NCI-H82 (cell line): ENCODE results near the gene ARHGAP10.

Experiments used
- DNase-seq: peaks from one replicate; lab custom pipeline; 2025; lab: John Stamatoyannopoulos, UW

Gene ARHGAP10

DNA sequence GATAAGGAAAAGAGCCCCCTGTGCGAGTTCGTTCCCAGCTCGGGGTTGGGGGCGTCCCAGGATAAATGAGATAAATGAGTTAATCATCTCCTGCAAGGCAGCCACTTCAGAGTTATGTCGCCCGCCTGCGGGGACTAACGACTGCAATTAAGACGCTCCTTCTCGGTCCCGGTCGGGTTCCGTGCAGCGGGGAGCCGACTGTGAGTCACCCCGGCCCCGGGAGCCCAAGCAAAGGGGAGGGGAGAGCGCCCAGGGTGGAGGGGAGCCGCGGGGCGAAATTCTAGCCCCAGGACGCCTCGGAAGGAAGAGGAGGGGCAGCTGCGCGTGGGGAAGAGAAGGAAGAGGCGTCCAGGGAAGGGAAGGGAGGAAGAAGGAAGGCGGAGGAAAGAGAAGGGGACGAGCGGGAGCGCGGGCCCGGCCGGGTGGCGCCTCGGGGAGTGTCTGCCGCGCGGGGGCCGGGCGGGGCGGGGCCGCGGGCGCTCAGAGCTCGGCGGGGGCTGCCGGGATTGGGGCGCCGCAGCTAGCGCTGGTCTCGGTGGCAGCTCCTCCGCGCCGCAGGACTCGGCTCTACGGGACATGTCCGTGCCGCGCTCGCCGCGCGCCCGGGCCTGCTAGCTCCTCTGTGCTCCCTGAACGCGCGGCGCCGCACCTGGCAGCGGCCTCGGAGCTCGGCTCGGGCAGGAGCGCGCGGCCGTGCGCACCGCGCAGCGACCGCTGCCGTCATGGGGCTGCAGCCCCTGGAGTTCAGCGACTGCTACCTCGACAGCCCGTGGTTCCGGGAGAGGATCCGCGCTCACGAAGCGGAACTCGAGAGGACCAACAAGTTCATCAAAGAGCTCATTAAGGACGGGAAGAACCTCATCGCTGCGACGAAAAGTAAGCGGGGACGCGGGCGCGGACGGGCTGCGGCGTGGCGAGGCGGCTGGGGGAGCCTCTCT, at the start of gene ARHGAP10:
Gene ARHGAP10, plus strand, starts transcription at position 509 of the 938 bp plus-strand sequence. Its CDS starts 214 bp downstream, at position 723.
- DNase-seq = peak; percentile 78

GRCh38 chr4:147682755-147683154, 49.1 kb upstream of the ARHGAP10 start:
- peak; percentile 30 for DNase-seq

DNA sequence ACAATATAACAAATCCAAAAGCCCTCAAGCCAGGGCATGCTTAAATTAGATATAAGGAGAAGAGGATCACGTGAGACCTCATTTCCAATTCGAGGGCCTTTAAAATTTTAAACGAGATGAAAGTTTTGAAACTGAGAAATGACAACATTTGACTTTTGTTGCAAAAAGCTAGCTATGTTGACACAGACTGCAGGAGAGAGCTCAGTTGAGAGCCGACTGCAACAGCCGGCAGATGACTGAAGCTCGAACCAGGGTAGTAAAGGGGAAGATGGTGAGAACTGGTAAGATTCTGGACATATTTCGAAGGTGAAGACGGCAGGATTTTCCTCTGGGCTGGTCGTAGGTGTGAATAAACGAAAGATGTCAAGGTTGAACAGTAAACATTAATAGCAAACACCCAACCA, 48.7 kb upstream of the ARHGAP10 start:
- peak; percentile 44 for DNase-seq

DNA sequence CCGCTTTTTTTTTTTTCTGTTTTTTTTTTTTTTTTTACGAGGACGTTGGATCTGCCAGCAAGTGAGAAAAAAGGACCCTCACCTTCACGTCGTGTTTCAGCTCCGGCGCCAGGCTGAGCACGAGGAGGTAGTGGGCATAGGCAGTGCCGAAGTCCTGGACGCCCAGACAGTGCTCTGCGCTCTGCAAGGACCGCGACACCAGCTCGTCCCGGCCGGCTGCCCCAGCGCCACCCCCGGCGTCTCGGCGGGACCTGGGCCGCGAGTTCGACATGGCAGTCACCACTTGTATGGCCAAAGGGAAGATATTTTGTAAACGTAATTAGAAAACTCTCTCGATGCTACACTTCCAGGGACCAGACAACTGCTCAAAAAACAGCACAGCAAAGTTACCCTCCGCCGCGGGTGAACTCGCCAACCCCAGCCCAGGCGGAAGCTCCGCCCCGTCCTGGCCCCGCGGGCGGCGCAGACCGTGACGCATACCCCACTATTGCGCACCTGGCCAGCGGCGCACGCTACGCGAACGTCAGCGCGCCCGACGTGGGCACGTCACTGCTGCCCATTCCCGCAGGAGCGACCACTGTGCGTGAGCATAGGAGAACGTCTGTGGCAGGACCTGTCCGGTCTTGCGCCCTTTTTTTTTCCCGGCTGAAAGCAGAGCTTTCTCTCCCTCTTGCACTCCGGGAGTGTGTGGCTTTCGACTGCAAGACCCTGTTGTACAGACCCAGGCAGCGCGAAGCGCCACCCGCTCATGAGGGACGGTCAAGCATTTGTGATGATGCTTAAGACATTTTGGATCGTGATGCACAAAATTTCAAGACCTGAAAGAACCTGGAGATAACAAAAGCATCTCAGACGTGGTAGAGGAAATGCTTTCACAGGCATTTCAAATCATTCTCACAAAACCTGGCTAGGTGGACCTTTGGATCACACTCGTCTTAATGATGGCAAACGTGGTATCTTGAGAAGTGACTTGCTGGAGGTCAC, 47.9 kb upstream of the ARHGAP10 start, which contains the start of gene PRMT9:
Gene PRMT9, minus strand, starts transcription at position 447 of the 984 bp plus-strand sequence. Its CDS starts 176 bp downstream, at position 271.
- peak; percentile 85 for DNase-seq

DNA sequence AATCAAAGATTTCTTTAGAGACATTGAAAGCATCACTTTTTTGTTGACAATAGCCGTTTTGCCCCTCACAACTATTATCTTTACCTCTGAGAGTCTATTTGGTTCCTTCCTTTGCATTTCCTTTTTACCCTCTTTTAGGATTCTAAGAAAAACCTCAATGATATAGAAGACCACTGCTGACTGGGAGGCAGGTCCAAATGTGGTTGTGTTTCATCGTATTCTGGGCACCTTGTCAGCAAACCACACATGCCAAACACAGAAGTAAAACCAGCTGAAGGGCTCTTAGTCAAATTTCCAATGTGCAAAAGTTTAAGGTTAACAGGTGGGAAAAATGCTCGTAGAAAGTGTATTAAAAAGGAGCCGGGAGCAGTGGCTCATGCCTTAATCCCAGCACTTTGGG, 42.8 kb upstream of the ARHGAP10 start:
- DNase-seq = no peak

DNA sequence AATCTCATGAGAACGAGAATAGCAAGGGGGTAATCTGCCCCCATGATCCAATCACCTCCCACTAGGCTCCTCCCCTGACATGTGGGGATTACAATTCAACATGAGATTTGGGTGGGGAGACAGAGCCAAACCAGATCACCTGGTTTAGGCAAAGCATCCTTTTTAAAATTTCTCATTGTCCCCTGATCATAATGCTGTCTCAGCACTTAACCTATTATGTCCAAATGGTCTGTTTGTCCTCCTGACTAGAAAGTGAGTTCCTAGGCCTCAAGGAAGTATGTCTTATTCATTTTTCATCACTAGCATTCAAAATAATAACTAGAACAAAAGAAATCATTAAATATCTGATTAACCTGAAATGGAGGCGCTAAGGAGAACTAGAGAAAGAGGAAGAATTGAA, 40.1 kb upstream of the ARHGAP10 start:
- DNase-seq = peak; percentile 44

DNA sequence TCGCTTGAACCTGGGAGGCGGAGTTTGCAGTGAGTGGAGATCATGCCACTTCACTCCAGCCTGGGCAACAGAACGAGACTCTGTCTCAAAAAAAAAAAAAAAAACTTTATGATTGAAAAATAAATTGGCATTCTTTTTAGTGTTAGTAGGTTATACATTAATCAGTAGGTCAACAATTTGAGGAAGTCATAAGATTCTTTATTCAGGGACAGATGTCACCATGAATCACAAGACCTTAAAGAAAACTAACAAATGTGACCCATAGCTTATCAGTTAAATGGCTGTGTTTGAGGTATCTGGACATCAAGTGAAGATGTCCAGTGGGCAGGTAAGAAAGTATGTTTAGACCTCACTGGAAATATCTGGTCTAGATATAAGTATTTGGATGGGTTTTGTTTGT, 38.7 kb upstream of the ARHGAP10 start:
- no peak for DNase-seq

DNA sequence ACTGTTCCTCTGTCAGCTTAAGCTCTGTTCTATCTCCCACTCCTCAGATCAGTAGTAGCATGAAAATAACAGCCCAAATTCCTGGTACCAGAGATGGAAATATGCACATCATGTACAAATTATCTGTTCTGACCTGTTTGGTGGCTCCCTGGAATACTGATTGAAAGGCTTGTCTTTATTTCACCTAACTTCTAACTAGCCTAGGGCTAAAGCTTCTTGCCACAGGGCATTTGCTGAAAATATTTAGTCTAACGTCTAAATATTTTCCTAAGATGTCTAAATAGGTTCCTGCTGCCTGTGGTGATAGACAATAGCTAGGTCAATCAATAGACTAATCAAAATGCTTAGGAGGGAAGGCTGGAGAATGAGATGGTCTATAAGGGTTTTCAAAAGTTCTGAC, 35.0 kb upstream of the ARHGAP10 start:
- no peak for DNase-seq

GRCh38 chr4:147704846-147705245, 27.0 kb upstream of the ARHGAP10 start:
- no peak for DNase-seq

DNA sequence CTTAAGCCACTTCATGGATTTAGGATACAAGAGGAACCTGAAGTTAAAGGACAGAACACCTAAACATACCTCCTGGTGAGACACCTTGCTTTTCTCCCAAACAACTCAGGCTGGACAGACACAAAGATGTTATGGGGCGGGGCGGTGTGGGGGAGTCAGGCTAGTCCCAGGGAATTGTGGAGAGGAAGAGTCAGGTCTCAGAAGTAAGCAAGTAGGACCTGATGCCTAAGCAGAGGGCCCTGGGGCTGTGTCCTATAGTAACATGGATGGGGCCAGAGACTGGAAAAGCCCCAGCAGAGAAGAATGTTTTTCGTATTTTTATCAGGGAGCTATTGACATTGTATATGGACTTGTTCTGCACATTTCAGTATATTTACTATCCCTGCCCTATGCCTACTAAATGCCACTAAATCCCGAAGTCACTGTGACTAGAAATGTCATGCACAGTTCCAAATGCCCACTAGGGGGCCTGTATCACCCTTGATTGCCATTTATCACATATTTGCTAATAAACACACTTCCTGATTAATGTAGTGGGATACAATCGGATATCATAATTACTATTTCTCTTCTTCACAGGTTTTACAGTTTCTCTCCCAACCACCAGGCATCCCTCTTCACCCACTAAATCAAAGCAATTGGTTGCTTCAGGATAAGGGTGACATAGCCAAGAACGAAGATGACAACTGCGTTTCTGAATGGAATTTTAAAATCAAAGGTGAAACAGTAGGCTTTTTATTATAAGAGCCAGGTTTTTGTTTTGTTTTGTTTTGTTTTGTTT, 23.8 kb upstream of the ARHGAP10 start:
- DNase-seq = peak; percentile 64

- no peak for DNase-seq
Measured at GRCh38 chr4:147709999-147710398, 21.9 kb upstream of the ARHGAP10 start.

- DNase-seq = no peak
Measured at GRCh38 chr4:147714575-147715401, 17.1 kb upstream of the ARHGAP10 start.

DNA sequence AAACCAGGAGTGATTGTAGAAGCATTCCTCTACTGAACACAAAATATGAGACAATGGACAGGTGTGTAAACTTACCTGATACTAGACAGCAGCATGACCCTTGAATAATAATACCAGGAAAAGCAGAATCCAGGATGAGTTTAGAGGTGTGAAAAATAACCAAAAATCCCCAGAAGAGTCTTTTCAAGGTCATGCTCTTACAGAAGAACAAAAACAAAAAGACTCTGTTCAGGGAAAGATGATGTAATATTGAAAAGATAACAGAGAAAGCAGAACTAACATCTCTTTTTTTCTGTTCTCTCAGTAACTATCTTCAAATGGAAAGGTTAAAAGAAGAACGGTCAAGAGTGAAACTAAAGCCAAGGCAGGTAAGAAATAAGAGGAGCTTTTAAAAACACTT, 14.0 kb upstream of the ARHGAP10 start:
- DNase-seq = no peak

GRCh38 chr4:147723326-147723725, 8.6 kb upstream of the ARHGAP10 start:
- no peak for DNase-seq

GRCh38 chr4:147724468-147725201, 7.3 kb upstream of the ARHGAP10 start:
- DNase-seq = no peak

GRCh38 chr4:147725673-147726072, 6.2 kb upstream of the ARHGAP10 start:
- no peak for DNase-seq

DNA sequence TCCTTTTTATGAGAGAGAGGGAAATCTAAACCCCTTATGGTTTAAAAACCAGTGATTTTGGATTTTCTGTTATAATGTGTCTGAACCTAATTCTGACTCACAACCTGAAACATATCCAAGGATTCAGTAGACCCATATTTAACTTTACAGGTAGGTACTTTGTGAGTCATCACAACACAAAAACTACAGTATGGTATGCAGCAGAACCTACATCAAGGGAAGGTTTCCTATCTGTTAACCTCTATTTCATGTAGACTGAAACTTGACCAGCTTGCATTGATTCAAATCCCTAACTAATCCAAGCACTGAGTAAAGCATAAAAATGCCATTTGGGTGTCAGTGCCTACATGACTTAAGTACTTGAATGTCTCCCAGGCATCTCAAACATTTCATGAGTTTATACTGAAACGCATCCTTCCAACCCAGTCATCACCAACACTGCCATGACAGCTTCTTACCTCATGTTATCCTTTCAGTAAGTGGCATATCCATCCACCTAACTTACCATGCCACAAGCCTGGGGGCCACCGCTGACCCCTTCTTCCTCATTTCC, 4.3 kb upstream of the ARHGAP10 start:
- DNase-seq = peak; percentile 1

GRCh38 chr4:147730333-147730732, 1.6 kb upstream of the ARHGAP10 start:
- no peak for DNase-seq

DNA sequence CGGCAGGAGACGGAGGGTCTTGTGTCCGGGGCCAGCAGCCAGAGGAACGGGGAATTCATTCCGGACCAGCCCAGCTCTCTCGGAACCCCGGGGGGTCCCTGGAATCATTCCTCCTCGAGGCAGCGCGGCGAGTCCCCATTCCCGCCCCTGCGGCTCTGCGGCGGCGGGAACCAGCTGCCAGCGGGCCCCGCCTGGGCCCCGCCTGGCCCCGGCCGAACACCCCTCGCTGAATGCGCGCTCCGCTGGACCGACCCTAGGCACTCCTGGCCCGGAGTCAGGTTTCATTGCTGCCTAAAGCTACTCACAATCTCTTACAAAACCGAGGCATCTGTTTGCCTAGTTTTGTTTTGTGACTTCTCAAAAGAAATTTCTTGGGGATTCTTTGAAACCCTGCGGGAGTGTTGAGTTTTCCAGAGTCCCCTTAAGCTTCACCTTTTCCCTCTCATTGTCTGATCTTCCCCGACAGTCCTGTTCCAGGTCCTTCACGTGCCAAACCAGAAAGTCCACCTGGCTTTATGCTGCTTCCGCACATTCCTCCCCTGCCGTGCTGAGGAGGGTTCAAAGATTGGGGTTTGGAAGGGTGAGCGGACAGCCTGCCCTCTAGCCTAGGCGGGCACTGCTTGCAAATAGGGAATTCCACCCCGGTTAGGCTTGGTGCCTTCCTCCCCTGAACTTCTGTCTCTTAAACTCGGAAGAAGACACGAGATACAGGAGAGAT, 789 bp downstream of the ARHGAP10 start:
- DNase-seq = peak; percentile 49
